Endothelial cell of umbilical vein (primary cell): ENCODE data around the gene MYO7B.

Experiments
- CTCF ChIP-seq, 2 donors: IDR thresholded peaks; 1 replicate in 1 of 2; 2 replicates in 1 of 2; pipeline ENCODE4 v1.5.1; 2011; ENCODE audit warnings: low read length in 2 of 2, mild to moderate bottlenecking in 2 of 2, moderate library complexity in 2 of 2, control low read depth in 1 of 2, inconsistent platforms in 1 of 2, low read depth in 1 of 2; ENCODE audit not compliant: insufficient read depth in 1 of 2; ENCODE audit errors: extremely low read depth in 1 of 2
- EZH2 ChIP-seq: IDR thresholded peaks from 2 replicates; pipeline ENCODE4 v1.6.1; 2012; ENCODE audit warnings: borderline replicate concordance, low read depth, mild to moderate bottlenecking, moderate library complexity, low read length, inconsistent platforms; ENCODE audit not compliant: severe bottlenecking
- GATA2 ChIP-seq: IDR thresholded peaks from 2 replicates; pipeline ENCODE4 v1.7.0; 2011; ENCODE audit warnings: low read depth, mild to moderate bottlenecking, moderate library complexity, mixed read lengths, low read length; ENCODE audit not compliant: insufficient read length, insufficient read depth
- JUN ChIP-seq: IDR thresholded peaks from 2 replicates; pipeline ENCODE4 v1.6.1; 2011; ENCODE audit warnings: borderline replicate concordance, low read depth; ENCODE audit not compliant: insufficient read length, insufficient read depth
- MAX ChIP-seq: IDR thresholded peaks from 2 replicates; pipeline ENCODE4 v1.6.1; 2011; ENCODE audit not compliant: insufficient read depth, insufficient read length
- POLR2A ChIP-seq: IDR thresholded peaks from 2 replicates; pipeline ENCODE4 v1.6.1; 2012; ENCODE audit warnings: low read depth, mild to moderate bottlenecking, control low read depth, low read length
- POLR2AphosphoS5 ChIP-seq: IDR thresholded peaks from 2 replicates; pipeline ENCODE4 v1.6.1; 2012; ENCODE audit warnings: low read depth, mild to moderate bottlenecking, control low read depth, low read length, moderate library complexity; ENCODE audit not compliant: insufficient read depth

DNA sequence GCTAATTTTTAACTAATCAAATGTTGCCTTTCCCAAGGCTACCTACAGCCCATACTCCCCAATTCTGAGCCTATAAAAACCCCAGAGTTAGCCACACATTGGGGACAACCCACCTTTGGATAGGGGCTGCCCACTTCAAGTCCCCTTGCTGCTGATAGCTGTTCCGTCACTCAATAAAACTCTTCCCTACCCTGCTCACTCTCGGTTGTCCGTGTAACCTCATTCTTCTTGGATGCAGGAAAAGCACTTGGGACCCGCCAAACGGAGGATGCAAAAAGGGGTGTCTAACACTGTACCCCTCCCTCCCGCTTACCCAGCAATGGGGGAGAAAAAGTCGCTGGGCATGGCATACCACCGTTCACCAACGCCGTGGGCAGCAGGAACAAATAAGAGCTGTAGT, 21.4 kb upstream of the MYO7B start:
- no peak for TF ChIP-seq POLR2A
- TF ChIP-seq EZH2, result no peak
- TF ChIP-seq CTCF (IDR thresholded peaks at IDR 0.05; ENCODE audit: extremely low read depth in 1 of 2, insufficient read depth in 1 of 2, low read depth in 1 of 2, low read length in 2 of 2), result no peak
- TF ChIP-seq MAX, result no peak
- no peak for TF ChIP-seq GATA2
- no peak for TF ChIP-seq POLR2AphosphoS5
- TF ChIP-seq JUN, result no peak
